ENCODE data around the gene MGMT.

The MGMT gene

GRCh38 chr10:129522041-129522585, 55.1 kb downstream of the MGMT start:
- no peak for DNase-seq

GRCh38 chr10:129523031-129523722, 56.1 kb downstream of the MGMT start:
- DNase-seq: no peak

GRCh38 chr10:129523723-129524316, 56.8 kb downstream of the MGMT start:
- no peak for DNase-seq

- DNase-seq: no peak
These were observed 57.9 kb downstream of the MGMT start for GRCh38 chr10:129524936-129525335.

DNA sequence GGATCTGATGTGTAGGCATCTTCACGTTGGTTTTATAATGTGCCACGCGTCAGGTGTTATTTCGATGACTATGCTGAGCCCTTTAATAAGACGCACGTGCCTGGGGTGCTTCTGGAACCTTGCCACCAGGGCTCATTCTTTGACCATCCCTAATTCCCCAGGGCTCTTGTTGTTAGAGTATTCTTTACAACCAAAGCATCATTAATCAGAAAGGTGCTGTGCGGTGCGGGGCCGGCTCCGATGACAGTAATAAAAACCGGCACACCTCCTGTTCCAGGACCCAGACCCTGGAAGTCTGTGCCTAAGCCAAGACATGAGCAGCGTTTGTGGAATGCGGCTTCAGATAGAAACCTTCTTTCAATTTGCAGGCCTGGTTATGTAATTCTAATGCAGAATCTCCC, 58.4 kb downstream of the MGMT start:
- DNase-seq: no peak

DNA sequence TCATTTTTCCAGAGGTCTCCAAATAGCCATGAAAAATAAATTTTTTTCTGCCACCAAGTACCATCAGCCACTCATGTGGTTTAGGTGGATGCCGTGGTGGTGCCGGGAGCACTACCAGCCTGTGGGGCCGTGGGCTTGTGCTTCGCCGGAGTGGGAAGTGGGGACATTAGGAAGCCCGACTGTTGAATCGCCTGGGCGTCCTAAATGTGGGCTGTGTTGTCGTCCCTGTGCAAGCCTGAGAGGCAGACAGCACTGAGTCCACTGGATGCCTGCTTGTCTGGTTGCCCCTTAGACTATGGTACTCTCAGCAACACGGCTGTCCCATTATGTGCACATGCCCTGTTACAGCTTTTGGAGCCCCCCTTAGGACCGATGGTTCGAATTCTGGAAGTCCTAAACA, 59.9 kb downstream of the MGMT start:
- no peak for DNase-seq

DNA sequence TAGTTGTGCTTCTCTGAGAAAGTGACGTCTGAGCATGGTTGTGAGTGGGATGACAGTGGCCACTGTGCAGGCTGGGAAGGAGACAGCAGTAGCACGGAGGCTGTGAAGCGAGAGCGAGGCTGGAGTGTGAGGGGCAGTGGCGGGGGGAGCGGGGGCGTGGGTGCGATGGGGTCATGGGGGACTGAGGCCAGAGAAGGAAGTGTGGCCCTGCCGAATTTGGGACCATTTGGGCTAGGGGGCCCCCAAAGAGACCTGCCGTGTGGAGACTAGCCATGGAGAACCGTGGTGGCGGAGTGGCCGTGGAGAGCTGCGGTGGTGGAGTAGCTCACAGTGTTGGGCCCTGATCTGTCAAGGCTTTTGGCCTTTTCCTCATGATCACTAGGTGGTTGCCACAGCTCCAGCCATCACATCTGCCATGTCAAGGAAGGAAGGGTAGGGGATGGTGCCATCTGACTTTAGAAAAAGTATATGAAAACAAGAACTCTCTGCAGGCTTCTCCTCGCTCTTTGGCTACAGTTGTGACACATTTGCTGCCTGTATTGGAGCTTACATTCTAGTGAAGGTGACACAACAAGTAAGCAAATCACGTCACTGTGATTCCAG, 61.4 kb downstream of the MGMT start:
- DNase-seq: no peak

- DNase-seq: no peak
These were observed 63.5 kb downstream of the MGMT start for GRCh38 chr10:129530581-129530980.

DNA sequence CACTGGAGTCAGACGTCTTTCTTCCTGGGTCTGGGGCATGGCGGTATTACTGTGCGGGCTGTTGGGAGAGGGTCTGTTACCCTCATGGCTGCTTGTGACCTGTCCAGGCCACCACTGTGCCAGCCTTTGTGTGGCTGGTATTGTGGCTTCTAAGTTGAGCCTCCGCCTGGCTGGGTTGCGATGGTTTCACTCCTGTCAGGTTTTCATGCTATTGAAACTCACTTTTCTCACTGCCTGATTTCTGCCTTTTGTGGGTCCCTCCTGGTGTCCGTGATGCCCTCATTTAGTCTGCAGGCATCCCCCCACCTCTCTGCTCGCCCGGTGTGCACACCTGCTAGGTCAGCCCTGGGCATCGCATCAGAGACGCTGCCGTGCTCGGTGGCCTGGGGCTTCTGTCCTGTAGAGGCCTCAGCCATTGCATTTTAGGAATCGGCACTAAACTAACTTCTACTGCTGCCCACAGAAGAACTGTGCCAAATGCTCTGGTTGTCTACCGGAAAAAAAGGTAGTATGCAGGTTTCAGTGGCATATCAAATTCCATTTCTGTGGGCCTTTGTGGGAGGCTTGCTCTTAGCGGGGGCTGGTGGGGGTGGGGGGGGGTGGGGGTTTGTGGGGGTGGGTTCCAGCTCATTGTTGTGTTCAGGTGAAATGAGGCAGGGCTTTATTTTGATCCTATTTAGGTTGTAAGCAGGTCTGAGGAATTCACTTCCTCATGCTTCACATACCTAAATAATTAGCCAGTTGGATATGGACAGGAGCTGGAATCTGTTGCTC, 64.3 kb downstream of the MGMT start:
- no peak for DNase-seq

GRCh38 chr10:129531969-129532660, 65.1 kb downstream of the MGMT start:
- no peak for DNase-seq

DNA sequence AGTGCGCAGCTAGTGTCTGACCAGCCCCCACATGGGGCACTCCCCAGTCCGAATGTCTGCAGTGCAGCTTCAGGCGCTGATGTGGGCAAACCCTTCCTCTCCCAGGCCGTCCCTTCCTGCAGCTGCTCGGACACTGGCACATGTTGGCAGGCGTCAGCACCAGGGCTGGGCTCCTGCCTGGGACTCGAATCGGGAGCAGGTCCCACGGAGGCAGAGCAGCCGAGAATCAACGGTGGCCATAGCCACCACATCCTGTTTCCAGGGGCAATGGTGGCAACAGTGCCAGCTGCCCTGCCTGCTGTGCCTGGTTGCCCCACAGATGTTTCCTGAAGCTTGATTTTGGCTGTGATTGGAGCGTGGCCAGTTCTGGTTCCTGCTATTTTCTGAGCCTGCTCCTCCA, 65.8 kb downstream of the MGMT start:
- no peak for DNase-seq

GRCh38 chr10:129533281-129533680, 66.2 kb downstream of the MGMT start:
- no peak for DNase-seq

GRCh38 chr10:129534826-129535225, 67.8 kb downstream of the MGMT start:
- DNase-seq: no peak

GRCh38 chr10:129536336-129536735, 69.3 kb downstream of the MGMT start:
- DNase-seq: no peak

DNA sequence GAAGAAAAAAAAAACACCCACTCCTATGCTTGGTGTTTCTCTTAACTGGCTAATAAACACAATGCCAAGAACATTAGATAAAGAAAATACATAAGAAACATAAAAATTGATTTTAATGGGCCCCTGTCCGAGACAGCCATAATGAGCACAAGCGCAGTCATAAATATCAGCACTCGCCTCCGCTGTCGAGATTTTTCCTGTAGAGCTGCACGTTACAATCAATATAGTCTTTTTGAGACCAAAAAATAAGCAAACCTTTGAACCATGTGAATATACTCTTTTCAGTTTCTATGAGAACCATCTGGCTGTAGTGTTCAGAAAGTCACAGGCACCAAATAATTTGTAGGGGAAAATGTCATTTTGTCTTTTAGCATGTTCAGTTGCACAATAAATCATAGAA, 70.1 kb downstream of the MGMT start:
- DNase-seq: no peak

GRCh38 chr10:129538236-129538635, 71.2 kb downstream of the MGMT start:
- no peak for DNase-seq

- DNase-seq: no peak
These were observed 74.2 kb downstream of the MGMT start for GRCh38 chr10:129541200-129541599.

- DNase-seq: no peak
These were observed 74.9 kb downstream of the MGMT start for GRCh38 chr10:129541748-129542487.

GRCh38 chr10:129542589-129542988, 75.5 kb downstream of the MGMT start:
- DNase-seq: no peak

DNA sequence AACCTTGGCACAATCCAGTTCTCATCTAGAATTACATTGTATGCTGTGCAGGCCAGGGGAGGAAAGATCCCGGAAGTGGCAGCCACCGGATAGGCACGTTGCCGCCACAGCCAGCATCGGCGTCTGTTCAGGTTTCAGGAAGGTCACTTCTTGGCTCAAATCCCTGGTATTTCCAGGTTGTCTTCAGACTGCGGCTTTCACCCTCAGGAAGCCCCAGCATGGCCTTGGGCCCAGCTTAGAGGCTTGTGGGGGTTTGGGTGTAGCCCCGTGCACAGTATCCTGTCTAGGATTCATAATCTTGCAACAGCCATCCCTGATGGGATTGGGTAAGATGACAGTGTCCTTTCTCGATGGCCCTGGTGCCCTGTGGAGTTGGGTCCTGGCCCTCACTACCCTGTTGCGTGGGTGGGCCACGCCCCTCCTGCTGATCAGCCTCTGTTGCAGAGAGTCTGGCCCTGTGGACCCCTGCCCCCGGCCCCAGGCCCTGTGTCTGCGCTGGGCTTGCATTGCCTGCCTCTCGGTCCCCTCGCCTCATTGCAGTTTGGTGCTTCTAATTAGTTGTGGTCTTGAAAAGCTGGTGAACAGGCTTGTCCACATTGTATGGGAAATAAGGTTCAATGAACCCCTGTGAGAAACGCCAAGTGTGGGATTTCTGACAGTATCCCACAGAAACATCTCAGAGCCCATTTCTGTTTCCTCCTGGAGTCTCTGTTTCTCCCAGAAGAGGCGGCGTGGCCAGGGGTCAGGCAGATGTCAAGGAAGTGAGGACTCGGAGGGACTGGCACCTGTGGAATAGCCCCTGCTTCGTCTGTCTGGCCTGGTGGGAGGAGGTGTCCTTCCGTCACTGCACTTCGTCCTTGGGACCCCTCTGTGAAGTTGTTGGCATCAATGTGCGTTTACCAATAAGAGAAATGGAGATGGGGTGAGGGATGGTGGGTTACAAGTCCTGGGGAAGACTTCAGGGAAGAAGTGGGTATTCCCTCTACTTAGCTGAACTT, 77.5 kb downstream of the MGMT start:
- no peak for DNase-seq

GRCh38 chr10:129545261-129545660, 78.2 kb downstream of the MGMT start:
- DNase-seq: no peak

Measured in GOT3 (cell line).